Activated T-helper 1 cell treated with anti-CD3 and anti-CD28 coated beads, Interleukin-12 subunit alpha, Interleukin-12 subunit beta, Interleukin-2, Interleukin-4 antibody, amounts not matched to agents 30 ng/mL and 10 ng/mL and 1 ng/mL, durations not matched to agents 14 hours and 24 hours and 36 hours (primary cell): Measurements from ENCODE around the gene RPAP2. TPM values are rescaled to one million over a fixed set of nuclear protein-coding genes. Genes with fewer than 3 reads are reported as not detected.

Source experiments
- DNase-seq: peaks from one replicate; pipeline ENCODE4 v3.0.0; 2021; ENCODE audit warnings: low spot score
- H3K27ac Mint-ChIP-seq: one replicate; pipeline ENCODE4 v1.8.0; 2021; ENCODE audit warnings: mild to moderate bottlenecking, mixed read lengths
- H3K27me3 Mint-ChIP-seq: one replicate; pipeline ENCODE4 v1.8.0; 2022; ENCODE audit warnings: mild to moderate bottlenecking, moderate library complexity, mixed read lengths; ENCODE audit not compliant: insufficient read depth
- H3K36me3 Mint-ChIP-seq: one replicate; pipeline ENCODE4 v1.8.0; 2021; ENCODE audit warnings: low read depth, mixed read lengths
- H3K4me1 Mint-ChIP-seq: one replicate; pipeline ENCODE4 v1.8.0; 2021; ENCODE audit warnings: low read depth, mixed read lengths
- H3K4me3 Mint-ChIP-seq: one replicate; pipeline ENCODE4 v1.8.0; 2021; ENCODE audit warnings: mild to moderate bottlenecking, moderate library complexity, mixed read lengths
- H3K9me3 Mint-ChIP-seq: one replicate; pipeline ENCODE4 v1.8.0; 2021; ENCODE audit warnings: mixed read lengths
- intact Hi-C: fragments of 100-400 bp; cut with micrococcal nuclease; formaldehyde crosslinking; loops from one replicate; pipeline ENCODE4 v1.15.1; 2024
- total RNA-seq: library from RNA; stranded (reverse); gene quantifications from 2 replicates; pipeline ENCODE4 v1.2.3, GENCODE V29; 2022

The RPAP2 gene
- total RNA-seq, 1 donor from 2014 or later, result 42.0 TPM

DNA sequence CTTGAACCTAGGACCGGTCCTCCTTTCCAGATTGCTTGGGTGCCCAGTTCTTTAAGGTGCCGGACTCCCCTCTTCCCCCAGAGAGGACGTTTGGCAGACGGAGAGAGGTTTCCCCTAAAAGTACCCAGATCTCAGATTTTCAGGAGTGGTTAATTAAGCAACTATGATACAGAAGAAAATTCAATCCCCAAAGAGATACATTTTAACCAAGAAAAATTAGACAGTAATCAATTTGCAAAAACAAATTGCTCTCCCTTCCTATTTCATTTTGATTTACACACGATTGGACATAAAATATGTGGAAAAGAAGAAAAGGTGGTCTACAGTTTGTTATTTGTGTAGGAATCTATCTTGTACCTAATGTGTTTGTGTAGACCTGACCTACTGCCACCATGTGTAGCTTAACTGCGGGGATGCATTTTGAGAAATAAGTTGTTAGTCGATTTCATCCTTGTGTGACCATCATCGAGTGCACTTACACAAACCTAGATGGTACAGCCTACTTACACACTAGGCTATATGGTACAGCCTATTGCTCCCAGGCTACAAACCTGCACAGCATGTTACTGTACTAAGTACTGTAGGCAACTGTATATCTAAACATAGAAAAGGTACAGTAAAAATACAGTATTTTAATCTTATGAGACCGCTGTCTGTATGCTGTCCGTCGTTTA is 755 bp downstream of the RPAP2 start:
- peak overlapping the region; percentile 97 for H3K4me3 Mint-ChIP-seq
- H3K27ac Mint-ChIP-seq, result peak overlapping the region; percentile 99
- peaks cover 25% of the 10 kb centered on the region for H3K36me3 Mint-ChIP-seq
- DNase-seq, result no peak
- no peaks in the 10 kb centered on the region for H3K27me3 Mint-ChIP-seq
- intact Hi-C loops, result loop anchor here (1.0 to 5.0 kb wide), 5 partner anchors 11 to 1277 kb away; partner anchors contain the start of genes MTF2 and ZNF644
- H3K4me1 Mint-ChIP-seq, result peaks cover 42% of the 10 kb centered on the region
- H3K9me3 Mint-ChIP-seq, result no peaks in the 10 kb centered on the region

DNA sequence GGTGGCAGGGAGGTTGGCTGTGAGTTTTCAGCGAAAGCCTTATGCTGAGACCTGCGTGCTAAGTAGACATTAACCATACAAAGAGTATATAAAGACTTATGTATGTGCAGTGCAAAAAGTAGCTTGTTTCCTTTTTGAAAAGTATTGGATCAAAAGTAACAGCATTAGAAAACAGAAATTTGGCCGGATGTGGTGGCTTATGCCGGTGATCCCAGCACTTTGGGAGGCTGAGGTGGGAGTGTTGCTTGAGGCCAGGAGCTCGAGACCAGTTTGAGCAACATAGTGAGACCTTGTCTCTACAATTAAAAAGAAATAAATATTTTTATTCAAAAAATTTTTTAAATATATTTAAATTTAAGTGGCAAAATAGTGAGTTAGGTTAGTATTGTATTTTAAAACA is 2.2 kb downstream of the RPAP2 start:
- peaks cover 26% of the 10 kb centered on the region for H3K36me3 Mint-ChIP-seq
- no peak overlapping the region for H3K27ac Mint-ChIP-seq
- H3K4me1 Mint-ChIP-seq, result peaks cover 37% of the 10 kb centered on the region
- H3K4me3 Mint-ChIP-seq, result no peak overlapping the region
- intact Hi-C loops, result no loop called here
- no peaks in the 10 kb centered on the region for H3K27me3 Mint-ChIP-seq
- no peaks in the 10 kb centered on the region for H3K9me3 Mint-ChIP-seq
- DNase-seq, result no peak

DNA sequence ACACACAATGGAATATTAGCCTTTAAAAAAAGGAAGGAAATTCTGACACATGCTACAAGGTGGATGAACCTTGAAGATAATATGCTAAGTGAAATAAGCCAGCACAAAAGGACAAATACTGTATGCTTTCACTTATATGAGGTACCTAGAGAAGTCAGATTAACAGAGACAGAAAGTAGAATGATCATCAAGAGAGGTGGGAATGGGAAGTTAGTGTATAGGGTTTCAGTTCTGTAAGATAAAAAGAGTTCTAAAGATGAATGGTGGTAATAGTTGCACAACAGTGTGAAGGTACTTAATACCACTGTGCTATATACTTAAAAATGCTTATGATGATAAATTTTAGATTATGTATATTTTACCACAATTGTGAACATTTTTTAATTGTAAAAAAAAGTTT is 7.2 kb downstream of the RPAP2 start:
- H3K27ac Mint-ChIP-seq, result no peak overlapping the region
- intact Hi-C loops, result no loop called here

DNA sequence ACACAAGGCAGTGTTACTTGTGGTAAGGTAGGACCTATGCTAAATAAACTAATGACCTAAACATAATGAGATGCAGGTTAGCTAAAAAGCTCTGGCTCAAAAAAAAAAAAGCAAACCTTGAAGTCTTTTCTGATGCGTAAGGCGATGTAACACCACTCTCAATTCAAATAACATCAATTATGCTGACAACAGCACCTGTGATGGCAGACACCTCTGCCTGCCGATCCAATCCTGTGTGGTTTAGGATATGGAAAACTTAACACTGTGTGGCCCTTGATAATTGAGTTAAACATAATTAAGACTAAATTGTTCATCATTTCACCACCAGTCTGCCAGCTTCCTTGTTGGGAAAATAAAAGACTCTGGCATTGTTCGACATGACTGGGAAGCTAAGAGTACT is 9.1 kb downstream of the RPAP2 start:
- Mint-ChIP-seq H3K4me1 (peaks cover 27% of the 10 kb centered on the region), H3K4me3 (no peak overlapping the region), H3K27ac (no peak overlapping the region), H3K27me3 (no peaks in the 10 kb centered on the region), H3K36me3 (peaks cover 38% of the 10 kb centered on the region), H3K9me3 (no peaks in the 10 kb centered on the region)
- DNase-seq, result no peak
- intact Hi-C loops, result no loop called here

More for the DNA sequence above, 7.2 kb downstream of the RPAP2 start:
- H3K36me3 Mint-ChIP-seq, result peaks cover 30% of the 10 kb centered on the region
- no peak overlapping the region for H3K4me3 Mint-ChIP-seq
- DNase-seq, result no peak
- peaks cover 15% of the 10 kb centered on the region for H3K4me1 Mint-ChIP-seq
- H3K27me3 Mint-ChIP-seq, result no peaks in the 10 kb centered on the region
- no peaks in the 10 kb centered on the region for H3K9me3 Mint-ChIP-seq

DNA sequence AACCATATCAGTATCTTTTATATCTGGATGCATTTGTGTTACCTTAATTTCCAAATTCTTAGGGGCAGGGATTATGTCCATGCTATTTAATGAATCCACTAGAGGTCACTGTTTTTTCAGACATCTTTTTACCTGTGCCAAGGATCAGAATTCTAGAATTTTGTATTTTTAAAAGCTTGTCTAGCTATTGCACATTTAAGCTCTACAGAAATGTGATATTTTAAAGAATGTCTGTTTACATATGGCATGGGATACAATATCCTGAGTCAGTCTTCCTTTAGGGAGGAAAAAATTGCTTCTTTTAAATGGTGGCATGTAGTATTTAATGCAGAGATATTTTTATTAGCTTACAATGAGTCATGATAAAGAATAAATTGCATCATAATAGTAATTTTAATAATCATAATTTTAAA is 11.3 kb downstream of the RPAP2 start:
- Mint-ChIP-seq H3K4me1 (peaks cover 42% of the 10 kb centered on the region), H3K27me3 (no peaks in the 10 kb centered on the region), H3K9me3 (peaks cover 9% of the 10 kb centered on the region), H3K4me3 (no peak overlapping the region), H3K27ac (no peak overlapping the region), H3K36me3 (peaks cover 41% of the 10 kb centered on the region)
- DNase-seq, result no peak
- intact Hi-C loops, result loop anchor here (1.0 to 10.0 kb wide), 6 partner anchors 11 to 655 kb away; partner anchors contain the start of genes DIPK1A and RPAP2

DNA sequence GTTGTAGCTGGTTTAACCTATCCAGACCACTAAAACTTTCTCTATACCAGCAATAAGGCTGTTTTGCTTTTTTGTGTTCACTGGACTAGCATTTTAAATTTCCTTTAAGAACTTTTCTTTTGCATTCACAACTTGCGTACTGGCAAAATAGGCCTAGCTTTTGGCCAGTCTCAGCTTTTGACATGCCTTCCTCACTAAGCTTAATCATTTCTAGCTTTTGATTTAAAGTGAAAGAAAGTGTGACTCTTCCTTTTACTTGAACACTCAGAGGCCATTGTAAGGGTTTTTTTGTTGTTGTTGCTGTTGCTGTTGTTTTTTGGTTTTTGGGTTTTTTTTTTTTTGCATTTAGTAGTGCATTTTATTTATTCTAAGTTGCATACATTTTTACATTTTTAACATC is 15.2 kb downstream of the RPAP2 start:
- Mint-ChIP-seq H3K4me1 (peaks cover 76% of the 10 kb centered on the region), H3K9me3 (peaks cover 9% of the 10 kb centered on the region), H3K27ac (peak overlapping the region; percentile 87), H3K4me3 (peak overlapping the region; percentile 60), H3K36me3 (peaks cover 38% of the 10 kb centered on the region), H3K27me3 (no peaks in the 10 kb centered on the region)
- intact Hi-C loops, result loop anchor here (1.0 to 10.0 kb wide), 3 partner anchors 16 to 651 kb away; partner anchors contain the start of genes DIPK1A and GLMN
- no peak for DNase-seq

DNA sequence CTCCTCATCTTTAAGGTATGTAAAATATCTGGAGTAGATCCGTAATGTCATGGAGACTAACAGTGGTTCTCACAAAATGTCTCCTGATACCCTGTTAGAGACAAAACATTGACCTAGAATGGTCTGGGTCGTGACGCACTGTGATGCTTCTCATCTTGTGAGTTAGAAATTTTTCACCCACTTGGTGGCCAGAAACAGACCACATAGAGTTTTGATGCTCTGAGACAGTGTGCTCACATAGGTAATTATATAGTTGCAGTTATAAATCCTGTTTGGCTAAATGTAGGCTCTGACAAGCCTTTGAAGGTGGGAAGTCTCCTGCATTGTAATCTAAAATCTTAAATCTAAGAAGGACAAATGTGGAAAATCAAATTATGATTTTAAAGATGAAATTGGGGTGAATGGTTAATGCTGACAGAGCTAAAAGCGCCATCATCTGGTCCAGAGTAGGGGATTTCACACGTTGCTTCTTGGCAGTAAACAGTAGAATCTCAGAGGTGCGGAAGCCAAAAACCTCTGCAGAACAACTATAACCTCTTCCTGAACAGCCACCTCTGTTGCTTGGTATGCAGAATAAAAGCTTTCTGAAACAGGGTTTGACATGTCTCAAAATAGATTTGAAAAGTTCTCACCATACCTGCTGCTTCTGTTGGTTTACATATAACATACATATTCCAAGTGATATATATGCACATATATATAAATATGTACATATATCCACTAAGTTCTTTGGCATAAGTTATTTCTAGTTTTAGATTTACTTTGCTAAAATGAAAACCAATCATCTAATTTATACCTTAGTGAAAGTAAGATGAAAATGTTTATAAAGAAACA is 17.1 kb downstream of the RPAP2 start:
- DNase-seq, result peak; percentile 59
- intact Hi-C loops, result loop anchor here (1.0 to 10.0 kb wide), 8 partner anchors 8 to 649 kb away; partner anchors contain the start of genes DIPK1A and RPL5
- H3K27ac Mint-ChIP-seq, result peak overlapping the region; percentile 82
- peaks cover 75% of the 10 kb centered on the region for H3K4me1 Mint-ChIP-seq
- no peaks in the 10 kb centered on the region for H3K27me3 Mint-ChIP-seq
- peaks cover 9% of the 10 kb centered on the region for H3K9me3 Mint-ChIP-seq
- H3K4me3 Mint-ChIP-seq, result peak overlapping the region; percentile 57
- peaks cover 37% of the 10 kb centered on the region for H3K36me3 Mint-ChIP-seq

DNA sequence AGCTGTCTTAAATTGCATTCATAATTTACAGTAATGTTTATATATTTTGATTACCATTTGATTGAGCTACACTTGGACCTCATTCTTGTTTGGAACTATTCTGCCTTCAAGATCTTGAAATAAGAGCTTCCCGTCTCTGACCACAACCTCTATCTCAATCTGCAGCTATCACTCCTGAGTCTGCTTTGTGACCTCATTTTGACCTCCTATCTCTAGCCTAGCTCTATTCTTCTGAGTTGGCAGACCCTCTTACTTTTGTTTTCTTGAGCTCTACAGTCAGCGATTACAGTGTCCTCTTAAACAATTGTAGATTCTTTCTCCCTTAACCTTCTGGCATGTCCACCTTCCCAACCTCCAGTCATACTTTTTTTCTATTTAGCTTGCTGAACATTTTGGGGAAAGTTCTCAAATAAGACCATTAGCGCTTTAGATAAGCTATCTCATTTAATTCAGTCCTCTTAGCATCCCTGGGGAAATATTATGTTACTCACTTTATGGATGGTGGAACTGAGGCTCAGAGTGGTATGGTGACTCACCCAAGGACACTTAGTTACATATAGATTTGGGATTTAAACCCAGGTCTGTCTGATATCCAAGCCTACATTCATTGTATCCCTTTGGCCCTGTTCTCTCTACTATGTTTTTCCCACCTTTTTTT is 19.1 kb downstream of the RPAP2 start:
- intact Hi-C loops, result loop anchor here (2.0 to 10.0 kb wide), 3 partner anchors 15 to 647 kb away; partner anchors contain the start of genes DIPK1A and RPL5
- H3K9me3 Mint-ChIP-seq, result peaks cover 9% of the 10 kb centered on the region
- no peak for DNase-seq
- H3K27me3 Mint-ChIP-seq, result no peaks in the 10 kb centered on the region
- peak overlapping the region; percentile 91 for H3K27ac Mint-ChIP-seq
- H3K4me3 Mint-ChIP-seq, result peak overlapping the region; percentile 66
- peaks cover 68% of the 10 kb centered on the region for H3K4me1 Mint-ChIP-seq
- H3K36me3 Mint-ChIP-seq, result peaks cover 31% of the 10 kb centered on the region

DNA sequence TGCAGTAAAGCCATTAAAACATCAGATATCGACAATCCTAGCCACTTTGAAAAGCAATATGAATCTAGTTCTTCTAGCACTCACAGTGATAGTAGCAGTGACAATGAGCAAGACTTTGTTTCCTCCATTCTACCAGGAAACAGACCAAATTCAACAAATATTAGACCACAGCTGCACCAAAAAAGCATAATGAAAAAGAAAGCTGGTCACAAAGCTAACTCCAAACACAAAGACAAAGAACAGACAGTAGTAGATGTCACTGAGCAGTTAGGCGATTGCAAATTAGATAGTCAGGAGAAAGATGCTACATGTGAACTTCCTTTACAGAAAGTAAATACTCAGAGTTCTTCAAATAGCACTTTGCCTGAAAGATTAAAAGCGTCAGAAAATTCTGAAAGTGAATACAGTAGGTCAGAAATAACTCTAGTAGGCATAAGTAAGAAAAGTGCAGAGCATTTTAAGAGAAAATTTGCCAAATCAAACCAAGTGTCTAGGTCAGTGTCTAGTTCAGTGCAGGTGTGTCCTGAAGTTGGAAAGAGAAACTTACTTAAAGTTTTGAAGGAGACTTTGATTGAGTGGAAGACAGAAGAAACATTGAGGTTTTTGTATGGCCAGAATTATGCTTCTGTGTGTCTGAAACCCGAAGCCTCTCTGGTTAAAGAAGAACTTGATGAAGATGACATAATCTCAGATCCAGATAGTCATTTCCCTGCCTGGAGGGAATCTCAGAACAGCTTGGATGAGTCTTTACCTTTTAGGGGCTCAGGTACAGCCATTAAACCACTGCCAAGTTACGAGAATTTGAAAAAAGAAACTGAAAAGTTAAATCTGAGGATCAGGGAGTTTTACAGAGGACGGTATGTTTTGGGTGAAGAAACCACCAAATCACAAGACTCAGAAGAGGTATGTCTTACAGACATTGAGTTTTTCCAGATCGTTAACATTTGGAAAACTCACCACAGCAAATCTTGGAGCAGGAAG is 24.9 kb downstream of the RPAP2 start:
- H3K4me1 Mint-ChIP-seq, result peaks cover 47% of the 10 kb centered on the region
- peaks cover 60% of the 10 kb centered on the region for H3K36me3 Mint-ChIP-seq
- peak overlapping the region; percentile 76 for H3K4me3 Mint-ChIP-seq
- H3K27ac Mint-ChIP-seq, result peak overlapping the region; percentile 85
- DNase-seq, result no peak
- H3K9me3 Mint-ChIP-seq, result peaks cover 30% of the 10 kb centered on the region
- H3K27me3 Mint-ChIP-seq, result no peaks in the 10 kb centered on the region
- intact Hi-C loops, result loop anchor here (1.0 kb wide), 1 partner anchor 7 kb away; no protein-coding TSS in a partner anchor

DNA sequence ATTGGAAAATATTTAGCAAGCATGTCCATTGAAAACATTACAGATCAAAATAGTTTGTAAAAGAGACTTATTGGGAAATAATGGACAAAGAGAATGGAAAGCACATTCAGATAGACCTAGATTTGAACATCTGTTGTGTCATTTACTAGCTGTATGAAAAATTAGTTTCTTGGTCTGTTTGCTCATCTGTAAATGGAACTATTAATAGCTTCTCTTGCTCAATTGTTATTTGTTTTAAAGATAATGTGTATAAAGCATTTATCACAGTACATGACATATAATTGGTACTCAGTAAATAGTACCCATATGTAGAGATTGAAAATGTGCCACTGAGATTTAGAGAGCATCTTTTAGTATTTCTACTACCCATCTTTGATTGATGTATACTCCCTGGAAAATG is 25.9 kb downstream of the RPAP2 start:
- Mint-ChIP-seq H3K36me3 (peaks cover 59% of the 10 kb centered on the region), H3K9me3 (peaks cover 32% of the 10 kb centered on the region), H3K27ac (no peak overlapping the region), H3K4me1 (peaks cover 39% of the 10 kb centered on the region), H3K4me3 (peak overlapping the region; percentile 34), H3K27me3 (no peaks in the 10 kb centered on the region)
- DNase-seq, result no peak
- intact Hi-C loops, result loop anchor here (1.0 kb wide), 1 partner anchor 8 kb away; no protein-coding TSS in a partner anchor

DNA sequence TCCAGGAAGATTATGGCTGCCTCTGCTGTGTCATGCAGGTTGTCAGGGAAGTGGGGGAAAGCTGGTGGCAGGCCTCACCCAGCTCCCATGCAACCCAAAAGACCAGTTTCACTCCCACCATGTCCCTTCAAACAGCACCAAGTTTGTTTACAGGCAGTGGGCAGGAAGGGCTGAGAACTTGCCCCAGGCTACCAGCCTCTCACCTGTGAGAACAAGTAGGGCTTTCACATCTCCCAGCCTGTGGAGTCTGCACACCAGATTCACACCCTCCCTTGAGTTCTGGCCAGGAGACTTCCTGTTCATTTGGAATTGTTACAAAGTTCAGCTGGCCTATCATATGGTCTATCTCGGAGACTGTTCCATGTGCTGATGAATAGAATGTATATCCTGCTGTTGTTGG is 27.8 kb downstream of the RPAP2 start:
- H3K4me3 Mint-ChIP-seq, result no peak overlapping the region
- DNase-seq, result no peak
- H3K9me3 Mint-ChIP-seq, result peaks cover 32% of the 10 kb centered on the region
- H3K4me1 Mint-ChIP-seq, result peaks cover 46% of the 10 kb centered on the region
- intact Hi-C loops, result no loop called here
- H3K27ac Mint-ChIP-seq, result no peak overlapping the region
- H3K27me3 Mint-ChIP-seq, result no peaks in the 10 kb centered on the region
- H3K36me3 Mint-ChIP-seq, result peaks cover 71% of the 10 kb centered on the region

DNA sequence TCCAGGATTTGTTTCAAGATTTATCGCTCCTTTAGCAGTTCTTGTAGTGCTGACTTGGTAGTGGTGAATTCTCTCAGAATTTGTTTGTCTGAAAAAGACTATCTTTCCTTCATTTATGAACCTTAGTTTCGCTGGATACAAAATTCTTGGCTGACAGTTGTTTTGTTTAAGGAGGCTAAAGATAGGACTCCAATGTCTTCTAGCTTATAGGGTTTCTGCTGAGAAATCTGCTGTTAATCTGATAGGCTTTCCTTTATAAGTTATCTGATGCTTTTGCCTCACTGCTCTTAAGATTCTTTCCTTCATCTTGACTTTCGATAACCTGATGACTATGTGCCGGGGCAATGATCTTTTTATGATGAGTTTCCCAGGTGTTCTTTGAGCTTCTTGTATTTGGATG is 28.9 kb downstream of the RPAP2 start:
- intact Hi-C loops, result no loop called here
- DNase-seq, result no peak
- Mint-ChIP-seq H3K4me3 (no peak overlapping the region), H3K27ac (no peak overlapping the region), H3K27me3 (no peaks in the 10 kb centered on the region), H3K9me3 (peaks cover 32% of the 10 kb centered on the region), H3K36me3 (peaks cover 76% of the 10 kb centered on the region), H3K4me1 (peaks cover 52% of the 10 kb centered on the region)
